Lung (tissue), 12 donors: ENCODE data around the gene PACSIN3. TPM values are rescaled to one million over a fixed set of nuclear protein-coding genes. Genes with fewer than 3 reads are reported as not detected.

Experiments used
- ATAC-seq: fragments of 200-7000 bp; cut with Tn5 transposase; one replicate; pipeline ENCODE4 v1.9.1; 2020; ENCODE audit warnings: moderate number of reproducible peaks; ENCODE audit not compliant: insufficient read depth, low FRiP score
- DNase-seq, 3 donors: peaks; one replicate each; pipeline ENCODE4 v3.0.0-alpha.2; 2013 to 2017
- H3K27ac ChIP-seq, 2 donors: one replicate each; pipeline ENCODE4 v1.5.1; 2013; ENCODE audit warnings: mild to moderate bottlenecking in 2 of 2, moderate library complexity in 2 of 2, control low read depth in 1 of 2, inconsistent platforms in 1 of 2, low read depth in 1 of 2, low read length in 1 of 2
- H3K27me3 ChIP-seq, 3 donors: one replicate each; pipeline ENCODE4 v1.5.1; 2013; ENCODE audit warnings: low read length in 2 of 3; ENCODE audit not compliant: control insufficient read depth in 3 of 3, insufficient read depth in 3 of 3
- H3K36me3 ChIP-seq, 4 donors: one replicate each; pipeline ENCODE4 v1.5.1; 2013; ENCODE audit warnings: low read length in 4 of 4, mild to moderate bottlenecking in 1 of 4, moderate library complexity in 1 of 4; ENCODE audit not compliant: control insufficient read depth in 4 of 4, insufficient read depth in 4 of 4
- H3K4me1 ChIP-seq, 5 donors: one replicate each; pipeline ENCODE4 v1.5.1; 2013; ENCODE audit warnings: low read length in 5 of 5, mild to moderate bottlenecking in 2 of 5, moderate library complexity in 1 of 5; ENCODE audit not compliant: control insufficient read depth in 5 of 5, insufficient read depth in 5 of 5
- H3K4me3 ChIP-seq: one replicate; pipeline ENCODE4 v1.5.1; 2013; ENCODE audit warnings: mild to moderate bottlenecking, control low read depth, moderate library complexity
- H3K9ac ChIP-seq, 2 donors: one replicate each; pipeline ENCODE4 v1.5.1; 2013; ENCODE audit warnings: low read length in 2 of 2, control low read depth in 1 of 2; ENCODE audit not compliant: insufficient read depth in 1 of 2
- H3K9me3 ChIP-seq, 4 donors: one replicate each; pipeline ENCODE4 v1.5.1; 2013; ENCODE audit warnings: low read length in 3 of 4, mild to moderate bottlenecking in 1 of 4, moderate library complexity in 1 of 4; ENCODE audit not compliant: control insufficient read depth in 4 of 4, insufficient read depth in 3 of 4
- CTCF ChIP-seq: IDR thresholded peaks from 2 replicates; pipeline ENCODE4 v1.5.1; 2012; ENCODE audit warnings: mild to moderate bottlenecking; ENCODE audit errors: control extremely low read depth, extremely low read depth
- WGBS, 2 donors: extraction: QIAGEN DNeasy Blood & Tissue Kit; methylation state at CpG; one replicate each; pipeline ENCODE4 v1.1.7; 2013; 5-methylcytosine and 5-hydroxymethylcytosine counted together
- polyA plus RNA-seq, 2 donors: library from polyadenylated mRNA; stranded (reverse); fragments of 200-250 nt; gene quantifications; one replicate each; pipeline ENCODE4 v1.2.1, GENCODE V29; 2013
- total RNA-seq, 2 donors: library from RNA; depleted of rRNA in 1 of 2; stranded (reverse); fragments of >200 nt in 1 of 2; gene quantifications; one replicate each; pipeline ENCODE4 v1.2.1, GENCODE V29; 2014 to 2021
- donor health status: control.
- donor health status: control.
- donor health status: Bipolar disorder and iron deficiency.
- donor health status: healthy.
- donor health status: DM: yes; HTN: yes; CAD: no.

Gene PACSIN3
- total and polyA plus RNA-seq, 4 donors, result 20.6 to 53.3 (median 36.3) TPM

GRCh38 chr11:47149782-47150181 lies 36.5 kb downstream of the PACSIN3 start:
- no peak for TF ChIP-seq CTCF
- Histone ChIP-seq H3K27ac (no peak overlapping the region), H3K4me1 (peaks cover 0 to 32% (median 4%) of the 10 kb centered on the region in 5 donors), H3K27me3 (no peaks in the 10 kb centered on the region), H3K36me3 (peaks cover 0 to 8% (median 0%) of the 10 kb centered on the region in 4 donors), H3K9ac (no peak overlapping the region), H3K9me3 (no peaks in the 10 kb centered on the region), H3K4me3 (no peak overlapping the region)
- ATAC-seq (no peak), DNase-seq (peak in 2 of 3 donors; percentile 56 to 69)
- WGBS, 2 donors, result 69 to 79% methylated on average over 2 of the region's 2 CpGs

GRCh38 chr11:47148903-47149531 lies 37.2 kb downstream of the PACSIN3 start:
- Histone ChIP-seq H3K27me3 (no peaks in the 10 kb centered on the region), H3K27ac (no peak overlapping the region), H3K9me3 (no peaks in the 10 kb centered on the region), H3K4me1 (peaks cover 0 to 32% (median 4%) of the 10 kb centered on the region in 5 donors), H3K9ac (no peak overlapping the region), H3K36me3 (peaks cover 0 to 8% (median 0%) of the 10 kb centered on the region in 4 donors), H3K4me3 (no peak overlapping the region)
- ATAC-seq (no peak), DNase-seq (peak in 2 of 3 donors; percentile 24 to 40)
- TF ChIP-seq CTCF, result no peak
- WGBS, 2 donors, result 71 to 85% methylated on average over 10 of the region's 10 CpGs

GRCh38 chr11:47148270-47148669 lies 38.0 kb downstream of the PACSIN3 start:
- H3K4me3 ChIP-seq, result no peak overlapping the region
- H3K36me3 ChIP-seq, result peaks cover 0 to 8% (median 0%) of the 10 kb centered on the region in 4 donors
- no peaks in the 10 kb centered on the region for H3K9me3 ChIP-seq
- WGBS, 2 donors, result 87 to 92% methylated on average over 4 of the region's 4 CpGs
- no peak for TF ChIP-seq CTCF
- peaks cover 0 to 30% (median 7%) of the 10 kb centered on the region in 5 donors for H3K4me1 ChIP-seq
- DNase-seq, result no peak
- no peak overlapping the region for H3K27ac ChIP-seq
- no peaks in the 10 kb centered on the region for H3K27me3 ChIP-seq
- ATAC-seq, result no peak
- no peak overlapping the region for H3K9ac ChIP-seq

GRCh38 chr11:47147681-47148080 lies 38.6 kb downstream of the PACSIN3 start:
- no peak for ATAC-seq

More at GRCh38 chr11:47147681-47148080, 38.6 kb downstream of the PACSIN3 start:
- no peak overlapping the region for H3K27ac ChIP-seq
- 97% methylated on average over 7 of the region's 7 CpGs for WGBS, 2 donors
- no peak for TF ChIP-seq CTCF
- H3K9me3 ChIP-seq, result no peaks in the 10 kb centered on the region
- H3K4me3 ChIP-seq, result no peak overlapping the region
- H3K36me3 ChIP-seq, result peaks cover 0 to 8% (median 0%) of the 10 kb centered on the region in 4 donors
- DNase-seq, result no peak
- H3K27me3 ChIP-seq, result no peaks in the 10 kb centered on the region
- H3K4me1 ChIP-seq, result peaks cover 0 to 29% (median 7%) of the 10 kb centered on the region in 5 donors
- H3K9ac ChIP-seq, result no peak overlapping the region
